Stomach (tissue), 9 donors: ENCODE measurements around the gene BANP. TPM values are rescaled to one million over a fixed set of nuclear protein-coding genes. Genes with fewer than 3 reads are reported as not detected.

Source experiments
- DNase-seq, 2 donors: peaks; one replicate each; pipeline versions ENCODE4 v3.0.0 to v3.0.0-alpha.2; 2013 to 2019
- H3K27ac ChIP-seq, 5 donors: fragments of 200-600 bp in 4 of 5; sonication (generic) in 4 of 5; one replicate each; pipeline ENCODE4 v1.5.1; 2013 to 2019; ENCODE audit warnings: mild to moderate bottlenecking in 1 of 5, moderate library complexity in 1 of 5
- H3K27me3 ChIP-seq, 3 donors: fragments of 200-600 bp; sonication (generic); one replicate each; pipeline ENCODE4 v1.5.1; 2017 to 2019; ENCODE audit warnings: mixed run types in 1 of 3
- H3K36me3 ChIP-seq, 4 donors: fragments of 200-600 bp; sonication (generic); 1 replicate in 3 of 4; 2 replicates in 1 of 4; pipeline ENCODE4 v1.5.1; 2016 to 2019
- H3K4me1 ChIP-seq, 4 donors: fragments of 200-600 bp; sonication (generic); one replicate each; pipeline ENCODE4 v1.5.1; 2016 to 2019
- H3K4me3 ChIP-seq, 4 donors: fragments of 200-600 bp; sonication (generic) in 3 of 4; one replicate each; pipeline ENCODE4 v1.5.1; 2016 to 2019; ENCODE audit warnings: mild to moderate bottlenecking in 1 of 4
- H3K9me3 ChIP-seq, 4 donors: fragments of 200-600 bp; sonication (generic); one replicate each; pipeline ENCODE4 v1.5.1; 2016 to 2019
- CTCF ChIP-seq, 7 experiments: fragments of 450-650 bp in 4 of 7; fragments of 200-600 bp in 3 of 7; sonication (generic) in 3 of 7; IDR thresholded peaks; one replicate each; pipeline ENCODE4 v1.5.1; 2016 to 2019; ENCODE audit warnings: antibody characterized with exemption in 7 of 7, control low read depth in 2 of 7, mild to moderate bottlenecking in 1 of 7
- EP300 ChIP-seq: sonication (generic); formaldehyde crosslinking; IDR thresholded peaks from one replicate; pipeline ENCODE4 v1.6.1; 2017; ENCODE audit warnings: antibody characterized with exemption
- POLR2A ChIP-seq, 4 donors: fragments of 450-650 bp; IDR thresholded peaks; one replicate each; pipeline ENCODE4 v1.6.1; 2016; ENCODE audit warnings: antibody characterized with exemption in 4 of 4, control low read depth in 2 of 4, mild to moderate bottlenecking in 1 of 4, moderate library complexity in 1 of 4
- POLR2AphosphoS5 ChIP-seq, 3 donors: sonication (generic); formaldehyde crosslinking; IDR thresholded peaks; one replicate each; pipeline ENCODE4 v1.6.1; 2016; ENCODE audit warnings: antibody characterized with exemption in 3 of 3
- WGBS, 5 donors: extraction: QIAGEN DNeasy Blood & Tissue Kit in 3 of 5; methylation state at CpG; one replicate each; pipeline versions ENCODE4 v1.1.5 to v1.1.7; 2013 to 2018; 5-methylcytosine and 5-hydroxymethylcytosine counted together
- intact Hi-C: fragments of 100-400 bp; cut with DNase I; formaldehyde crosslinking; loops from one replicate; pipeline ENCODE4 v1.15.1; 2023; ENCODE audit warnings: low total_unique reads
- polyA plus RNA-seq, 3 donors: library from polyadenylated mRNA; stranded (reverse); fragments of 200-250 nt; gene quantifications; one replicate each; pipeline ENCODE4 v1.2.3, GENCODE V29; 2013
- total RNA-seq, 5 donors: library from RNA; depleted of rRNA; stranded (reverse); fragments of >200 nt; gene quantifications; one replicate each; pipeline versions ENCODE4 v1.1.0 to v1.2.3, GENCODE V29; 2014 to 2016
- donor health status: healthy with polysubstance abuse.
- donor health status: Bipolar disorder and iron deficiency.
- donor health status: healthy.

The BANP gene
- total and polyA plus RNA-seq, 8 donors, result 6.0 to 144 (median 18.3) TPM

GRCh38 chr16:87918338-87918737 lies 32.9 kb upstream of the BANP start:
- Histone ChIP-seq H3K4me1 (peaks cover 0 to 6% (median 2%) of the 10 kb centered on the region in 4 donors), H3K9me3 (no peaks in the 10 kb centered on the region), H3K4me3 (no peak overlapping the region), H3K27ac (no peak overlapping the region), H3K36me3 (no peaks in the 10 kb centered on the region), H3K27me3 (peaks cover 0 to 23% (median 0%) of the 10 kb centered on the region in 3 donors)
- WGBS, 5 donors, result 70 to 84% (median 81%) methylated on average over 13 of the region's 13 CpGs
- intact Hi-C loops, result no loop called here
- TF ChIP-seq EP300, result no peak
- TF ChIP-seq POLR2AphosphoS5 (IDR thresholded peaks at IDR 0.05), result no peak
- TF ChIP-seq POLR2A (IDR thresholded peaks at IDR 0.05), result no peak
- no peak for TF ChIP-seq CTCF (IDR thresholded peaks at IDR 0.05)
- DNase-seq, result no peak

- no peaks in the 10 kb centered on the region for H3K9me3 ChIP-seq
- H3K27me3 ChIP-seq, result peaks cover 0 to 17% (median 0%) of the 10 kb centered on the region in 3 donors
- no peak overlapping the region for H3K27ac ChIP-seq
- H3K36me3 ChIP-seq, result no peaks in the 10 kb centered on the region
- peaks cover 0 to 6% (median 2%) of the 10 kb centered on the region in 4 donors for H3K4me1 ChIP-seq
- intact Hi-C loops, result no loop called here
- DNase-seq, result no peak
- WGBS, 5 donors, result 56 to 70% (median 64%) methylated on average over 25 to 37 of the region's 37 CpGs
- H3K4me3 ChIP-seq, result no peak overlapping the region
- TF ChIP-seq POLR2A (IDR thresholded peaks at IDR 0.05) (no peak), POLR2AphosphoS5 (IDR thresholded peaks at IDR 0.05) (no peak), CTCF (IDR thresholded peaks at IDR 0.05) (no peak), EP300 (no peak)
Measured at GRCh38 chr16:87918866-87919680, 32.2 kb upstream of the BANP start.

- no peaks in the 10 kb centered on the region for H3K9me3 ChIP-seq
- H3K4me3 ChIP-seq, result no peak overlapping the region
- intact Hi-C loops, result no loop called here
- H3K27me3 ChIP-seq, result peaks cover 0 to 12% (median 0%) of the 10 kb centered on the region in 3 donors
- H3K4me1 ChIP-seq, result peaks cover 0 to 6% (median 2%) of the 10 kb centered on the region in 4 donors
- H3K27ac ChIP-seq, result no peak overlapping the region
- H3K36me3 ChIP-seq, result no peaks in the 10 kb centered on the region
- DNase-seq, result no peak
- TF ChIP-seq CTCF (IDR thresholded peaks at IDR 0.05) (no peak), EP300 (no peak), POLR2A (IDR thresholded peaks at IDR 0.05) (no peak), POLR2AphosphoS5 (IDR thresholded peaks at IDR 0.05) (no peak)
- 81 to 88% (median 85%) methylated on average over 10 of the region's 10 CpGs for WGBS, 5 donors
Measured at GRCh38 chr16:87919681-87919994, 31.6 kb upstream of the BANP start.

GRCh38 chr16:87921236-87921773 lies 29.9 kb upstream of the BANP start:
- DNase-seq, result peak in 1 of 2 donors; percentile 73

More at GRCh38 chr16:87921236-87921773, 29.9 kb upstream of the BANP start:
- Histone ChIP-seq H3K4me3 (no peak overlapping the region), H3K27me3 (peaks cover 0 to 21% (median 0%) of the 10 kb centered on the region in 3 donors), H3K9me3 (no peaks in the 10 kb centered on the region), H3K27ac (no peak overlapping the region), H3K36me3 (no peaks in the 10 kb centered on the region), H3K4me1 (peaks cover 0 to 10% (median 3%) of the 10 kb centered on the region in 4 donors)
- WGBS, 5 donors, result 62 to 70% (median 66%) methylated on average over 7 to 13 of the region's 13 CpGs
- TF ChIP-seq POLR2AphosphoS5 (IDR thresholded peaks at IDR 0.05), result no peak
- TF ChIP-seq POLR2A (IDR thresholded peaks at IDR 0.05), result no peak
- no peak for TF ChIP-seq CTCF (IDR thresholded peaks at IDR 0.05)
- TF ChIP-seq EP300, result no peak
- intact Hi-C loops, result no loop called here
